Measurements from ENCODE around the gene ISCA2.

The ISCA2 gene

DNA sequence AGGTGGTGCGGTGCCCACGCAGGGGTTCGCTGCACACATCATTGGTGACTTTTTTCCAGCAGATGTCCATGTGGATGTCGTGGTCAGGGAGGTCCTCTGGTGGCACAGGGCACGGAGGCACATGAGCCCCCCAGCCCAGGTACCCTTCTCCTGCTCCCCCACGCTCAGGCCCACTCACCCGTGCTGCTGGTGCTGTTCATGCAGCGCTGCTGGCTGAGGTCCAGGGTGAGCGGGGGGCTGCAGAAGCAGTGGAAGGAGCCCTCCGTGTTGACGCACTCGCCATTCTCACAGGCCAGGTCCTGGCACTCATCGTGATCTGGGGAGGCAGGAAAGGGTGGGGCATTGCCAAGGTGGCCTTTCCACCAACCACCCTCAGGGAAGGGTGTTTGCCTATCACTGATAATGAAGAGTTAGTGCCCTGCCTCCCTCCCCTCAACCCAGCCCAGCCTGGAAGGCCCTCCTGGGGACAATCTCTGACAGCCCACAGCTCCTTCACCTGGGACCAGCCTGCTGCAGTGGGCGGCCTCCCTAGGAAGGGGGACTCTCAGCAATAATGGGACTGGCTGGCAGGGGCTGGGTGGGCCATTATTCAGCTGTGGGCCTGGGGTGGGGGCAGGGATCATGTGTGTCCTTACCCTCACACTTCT is 9.8 kb downstream of the ISCA2 start:
- TF ChIP-seq, protein P1, sequence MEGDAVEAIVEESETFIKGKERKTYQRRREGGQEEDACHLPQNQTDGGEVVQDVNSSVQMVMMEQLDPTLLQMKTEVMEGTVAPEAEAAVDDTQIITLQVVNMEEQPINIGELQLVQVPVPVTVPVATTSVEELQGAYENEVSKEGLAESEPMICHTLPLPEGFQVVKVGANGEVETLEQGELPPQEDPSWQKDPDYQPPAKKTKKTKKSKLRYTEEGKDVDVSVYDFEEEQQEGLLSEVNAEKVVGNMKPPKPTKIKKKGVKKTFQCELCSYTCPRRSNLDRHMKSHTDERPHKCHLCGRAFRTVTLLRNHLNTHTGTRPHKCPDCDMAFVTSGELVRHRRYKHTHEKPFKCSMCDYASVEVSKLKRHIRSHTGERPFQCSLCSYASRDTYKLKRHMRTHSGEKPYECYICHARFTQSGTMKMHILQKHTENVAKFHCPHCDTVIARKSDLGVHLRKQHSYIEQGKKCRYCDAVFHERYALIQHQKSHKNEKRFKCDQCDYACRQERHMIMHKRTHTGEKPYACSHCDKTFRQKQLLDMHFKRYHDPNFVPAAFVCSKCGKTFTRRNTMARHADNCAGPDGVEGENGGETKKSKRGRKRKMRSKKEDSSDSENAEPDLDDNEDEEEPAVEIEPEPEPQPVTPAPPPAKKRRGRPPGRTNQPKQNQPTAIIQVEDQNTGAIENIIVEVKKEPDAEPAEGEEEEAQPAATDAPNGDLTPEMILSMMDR (IDR thresholded peaks at IDR 0.05; ENCODE audit: control insufficient read depth, extremely low read depth, insufficient read depth), result no peak
- no peak overlapping the region for H3K4me3 ChIP-seq (ENCODE audit: low read depth, low read length)
- no peak for DNase-seq (ENCODE audit: low read depth)

DNA sequence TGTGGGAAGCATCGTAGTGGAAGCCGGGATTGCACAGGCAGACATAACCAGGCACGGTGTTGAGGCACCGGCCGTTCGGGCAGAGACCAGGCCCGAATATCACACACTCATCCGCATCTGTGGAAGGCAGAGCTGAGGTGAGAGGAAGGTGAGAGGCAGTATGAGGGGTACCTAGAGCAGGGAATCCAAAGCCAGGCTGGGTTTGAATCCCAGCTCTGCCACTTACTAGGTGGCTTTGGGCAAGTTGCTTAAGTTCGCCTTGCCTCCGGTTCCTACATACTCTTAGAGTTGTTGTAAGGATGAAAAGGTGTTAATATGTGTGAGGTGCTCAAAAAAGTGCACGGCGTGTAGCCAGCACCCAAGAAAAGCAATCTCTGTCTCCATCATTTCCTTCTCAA is 10.4 kb downstream of the ISCA2 start:
- H3K4me3 ChIP-seq (ENCODE audit: low read depth, low read length), result no peak overlapping the region
- TF ChIP-seq, protein P1 (IDR thresholded peaks at IDR 0.05; ENCODE audit: control insufficient read depth, extremely low read depth, insufficient read depth), result no peak

DNA sequence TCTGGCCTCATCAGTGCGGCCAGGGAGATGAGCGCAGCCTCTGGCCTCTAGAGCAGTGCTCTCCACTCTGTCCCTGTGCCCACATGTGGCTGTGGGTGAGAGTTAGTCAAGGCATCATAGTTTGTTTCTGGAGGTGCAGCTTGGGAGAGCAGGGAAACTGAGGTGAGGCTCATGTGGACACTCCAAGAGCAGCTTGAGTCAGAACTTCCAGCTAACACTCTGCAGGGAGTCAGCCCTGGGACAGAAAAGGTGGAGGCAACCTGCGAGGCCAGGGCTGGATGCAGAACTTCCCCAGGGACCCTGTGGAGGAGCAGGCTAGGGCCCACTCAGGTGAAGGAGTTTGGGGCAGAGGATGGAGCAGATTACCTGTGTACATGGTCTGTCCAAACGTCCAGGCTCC is 10.8 kb downstream of the ISCA2 start:
- TF ChIP-seq, protein P1 (IDR thresholded peaks at IDR 0.05; ENCODE audit: control insufficient read depth, extremely low read depth, insufficient read depth), result no peak
- H3K4me3 ChIP-seq (ENCODE audit: low read depth, low read length), result no peak overlapping the region

More for the DNA sequence above, 10.4 kb downstream of the ISCA2 start:
- DNase-seq (ENCODE audit: low read depth), result no peak

DNA sequence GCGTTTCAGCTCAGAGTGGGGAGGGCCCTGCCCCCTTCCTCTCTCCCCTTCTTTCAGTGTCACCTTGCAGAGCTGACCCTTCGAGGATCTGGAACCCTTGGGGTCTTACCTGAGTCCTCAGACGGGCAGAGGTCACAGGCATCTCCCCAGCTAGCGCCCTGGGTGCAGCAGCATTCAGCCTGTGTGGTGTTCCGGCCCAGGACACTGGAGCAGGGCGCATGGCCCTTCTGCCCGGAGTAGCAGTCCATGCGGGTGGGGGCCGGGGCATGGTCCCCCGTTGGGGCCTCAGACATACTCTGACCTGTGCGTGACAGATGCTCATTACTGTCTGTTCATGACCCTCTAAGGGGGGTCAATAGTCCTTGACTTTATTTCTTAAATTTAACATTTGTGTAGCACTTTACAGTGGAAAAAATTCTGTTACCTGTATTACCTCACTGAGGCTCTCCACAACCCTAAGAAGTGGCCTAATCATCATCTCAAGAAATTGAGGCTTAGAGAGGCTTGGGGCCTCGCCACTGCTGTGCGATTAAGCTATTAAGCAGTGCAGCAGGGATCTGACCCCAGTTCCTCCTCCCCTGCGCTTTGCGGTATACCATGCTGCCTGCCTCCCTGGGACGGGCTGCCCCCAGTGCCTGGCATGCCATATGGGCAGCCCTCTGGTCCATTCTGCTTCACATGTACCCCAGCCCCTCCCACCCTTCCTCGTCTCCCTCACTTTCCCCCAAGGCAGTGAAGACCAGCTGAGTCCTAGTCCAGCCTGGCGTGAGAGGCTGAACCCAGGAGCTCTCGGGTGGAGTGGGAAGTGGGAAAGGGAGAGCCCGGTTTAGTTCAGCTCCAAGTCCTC is 11.5 kb downstream of the ISCA2 start:
- TF ChIP-seq, protein P1 (IDR thresholded peaks at IDR 0.05; ENCODE audit: control insufficient read depth, extremely low read depth, insufficient read depth), result no peak
- no peak for DNase-seq (ENCODE audit: low read depth)
- no peak overlapping the region for H3K4me3 ChIP-seq (ENCODE audit: low read depth, low read length)

More for the DNA sequence above, 10.8 kb downstream of the ISCA2 start:
- no peak for DNase-seq (ENCODE audit: low read depth)

DNA sequence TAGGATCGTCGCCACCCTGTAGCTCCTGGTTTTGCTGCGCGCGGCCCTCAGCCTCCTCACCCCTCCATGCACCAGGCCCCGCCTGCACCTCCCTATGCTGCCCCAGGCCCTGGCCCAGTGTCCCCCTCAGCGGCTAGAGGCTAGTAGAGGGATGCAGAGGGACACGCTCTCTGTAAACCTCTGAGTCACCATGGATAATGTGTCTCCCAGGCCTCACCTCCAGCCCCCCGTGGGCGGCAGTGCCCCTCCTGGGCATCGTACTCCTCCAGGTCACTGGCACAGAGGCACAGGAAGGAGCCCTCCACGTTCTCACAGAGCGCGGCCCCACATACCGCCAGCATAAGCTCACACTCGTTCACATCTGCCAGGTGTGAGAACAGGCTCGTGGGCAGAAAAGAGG is 12.3 kb downstream of the ISCA2 start:
- TF ChIP-seq, protein P1 (IDR thresholded peaks at IDR 0.05; ENCODE audit: control insufficient read depth, extremely low read depth, insufficient read depth), result no peak
- no peak overlapping the region for H3K4me3 ChIP-seq (ENCODE audit: low read depth, low read length)
- no peak for DNase-seq (ENCODE audit: low read depth)

DNA sequence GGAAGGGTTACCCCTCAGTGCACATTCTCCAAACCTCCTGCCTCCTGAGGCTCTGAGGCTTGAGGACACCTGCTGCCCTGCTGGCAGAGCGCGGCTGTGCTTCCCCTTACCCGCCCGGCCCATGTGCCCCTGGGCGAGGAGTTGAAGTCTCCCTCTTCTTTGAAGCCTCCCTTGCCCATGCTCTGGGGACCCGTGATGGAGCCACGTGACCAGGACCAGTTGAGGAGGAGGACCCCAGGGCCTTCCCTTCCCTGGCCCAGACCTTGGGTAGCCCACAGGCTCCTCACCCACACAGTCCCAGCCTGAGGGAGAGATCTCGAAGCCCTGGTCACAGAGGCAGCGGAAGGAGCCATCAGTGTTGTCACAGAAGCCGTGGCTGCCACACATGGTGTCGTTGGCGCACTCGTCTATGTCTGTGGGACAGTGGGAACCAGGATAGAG is 12.9 kb downstream of the ISCA2 start:
- DNase-seq (ENCODE audit: low read depth), result no peak
- TF ChIP-seq, protein P1 (IDR thresholded peaks at IDR 0.05; ENCODE audit: control insufficient read depth, extremely low read depth, insufficient read depth), result no peak
- no peak overlapping the region for H3K4me3 ChIP-seq (ENCODE audit: low read depth, low read length)

Measured in LNCaP clone FGC (cell line).